Measurements from ENCODE around the gene XYLB.

Gene XYLB

GRCh38 chr3:38337703-38338102 is 8.9 kb upstream of the XYLB start:
- Mint-ChIP-seq H3K27me3 (ENCODE audit: low read depth) (peaks cover 29% of the 10 kb centered on the region), H3K36me3 (ENCODE audit: low read depth) (no peaks in the 10 kb centered on the region), H3K4me1 (ENCODE audit: low read depth) (no peaks in the 10 kb centered on the region), H3K9me3 (no peaks in the 10 kb centered on the region), H3K27ac (no peak overlapping the region), H3K4me3 (no peak overlapping the region)

DNA sequence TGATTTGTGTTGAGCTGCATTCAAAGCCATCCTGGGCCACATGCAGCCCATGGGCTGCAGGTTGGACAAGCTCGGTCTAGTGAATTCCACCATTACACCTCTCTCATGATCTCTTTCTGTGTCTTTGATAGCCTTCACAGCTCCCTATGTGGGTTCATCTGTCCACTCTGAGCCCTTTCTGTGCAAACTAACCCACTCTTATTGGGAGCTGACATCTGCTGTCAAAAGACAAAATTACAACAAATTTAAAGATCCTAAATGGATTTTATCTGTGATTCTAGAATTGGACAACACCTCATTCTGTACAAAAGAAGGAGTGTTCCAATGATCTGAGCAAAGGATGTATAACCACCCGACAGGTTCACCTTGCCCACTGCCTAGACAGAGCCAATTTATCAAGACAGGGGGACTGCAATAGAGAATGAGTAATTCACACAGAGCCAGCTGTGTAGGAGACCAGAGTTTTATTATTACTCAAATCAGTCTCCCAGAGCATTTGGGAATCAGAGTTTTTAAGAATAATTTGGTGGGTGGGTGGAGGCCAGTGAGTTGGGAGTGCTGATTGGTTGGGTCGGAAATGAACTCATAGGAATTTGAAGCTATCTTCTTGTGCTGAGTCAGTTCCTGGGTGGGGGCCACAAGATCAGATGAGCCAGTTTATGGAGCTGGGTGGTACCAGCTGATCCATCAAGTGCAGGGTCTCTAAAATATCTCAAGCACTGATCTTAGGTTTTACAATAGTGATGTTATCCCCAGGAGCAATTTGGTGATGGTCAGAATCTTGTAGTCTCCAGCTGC is 2.6 kb upstream of the XYLB start:
- no peaks in the 10 kb centered on the region for H3K9me3 Mint-ChIP-seq
- peaks cover 23% of the 10 kb centered on the region for H3K27me3 Mint-ChIP-seq (ENCODE audit: low read depth)
- H3K4me3 Mint-ChIP-seq, result no peak overlapping the region
- no peaks in the 10 kb centered on the region for H3K36me3 Mint-ChIP-seq (ENCODE audit: low read depth)
- H3K27ac Mint-ChIP-seq, result no peak overlapping the region
- H3K4me1 Mint-ChIP-seq (ENCODE audit: low read depth), result peaks cover 5% of the 10 kb centered on the region

GRCh38 chr3:38345879-38346586 is 552 bp upstream of the XYLB start:
- H3K36me3 Mint-ChIP-seq (ENCODE audit: low read depth), result no peaks in the 10 kb centered on the region
- H3K4me3 Mint-ChIP-seq, result peak overlapping the region; percentile 87
- peak overlapping the region; percentile 72 for H3K27ac Mint-ChIP-seq
- H3K9me3 Mint-ChIP-seq, result no peaks in the 10 kb centered on the region
- peaks cover 5% of the 10 kb centered on the region for H3K4me1 Mint-ChIP-seq (ENCODE audit: low read depth)
- peaks cover 10% of the 10 kb centered on the region for H3K27me3 Mint-ChIP-seq (ENCODE audit: low read depth)

DNA sequence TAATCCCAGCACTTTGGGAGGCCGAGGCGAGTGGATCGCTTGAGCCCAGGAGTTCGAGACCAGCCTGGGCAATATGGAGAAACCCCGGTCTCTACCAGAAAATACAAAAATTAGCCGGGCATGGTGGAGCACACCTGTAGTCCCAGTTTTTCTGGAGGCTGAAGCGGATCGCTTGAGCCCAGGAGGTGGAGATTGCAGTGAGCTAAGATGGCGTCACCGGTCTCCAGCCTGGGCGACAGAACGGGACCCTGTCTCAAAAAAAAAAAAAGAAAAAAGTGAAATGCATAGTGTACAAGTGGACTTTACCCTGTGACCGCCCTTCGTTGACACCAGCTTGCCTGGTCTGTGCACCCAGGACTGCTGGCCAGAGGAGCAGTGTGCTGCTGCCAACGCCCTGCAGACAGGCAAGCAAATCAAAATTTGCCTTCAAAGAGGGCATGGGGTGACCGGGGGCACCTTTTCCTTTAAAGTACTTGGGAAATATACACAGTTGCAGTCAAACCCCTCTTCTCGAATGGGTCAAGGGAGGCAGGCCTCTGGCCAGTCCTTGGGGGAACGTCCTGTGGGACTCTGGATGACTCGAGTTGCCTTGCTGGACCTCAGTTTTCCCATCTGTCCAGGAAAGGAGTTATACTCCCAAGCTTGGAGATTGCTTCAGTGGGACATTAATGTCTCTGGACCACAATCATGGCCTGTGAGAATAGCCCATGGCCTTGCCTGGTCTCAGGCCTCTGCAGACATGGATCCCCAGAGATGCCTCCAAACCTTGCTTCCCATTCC is 1.0 kb downstream of the XYLB start:
- Mint-ChIP-seq H3K9me3 (no peaks in the 10 kb centered on the region), H3K27ac (no peak overlapping the region), H3K27me3 (ENCODE audit: low read depth) (peaks cover 10% of the 10 kb centered on the region), H3K36me3 (ENCODE audit: low read depth) (no peaks in the 10 kb centered on the region), H3K4me1 (ENCODE audit: low read depth) (peaks cover 5% of the 10 kb centered on the region), H3K4me3 (peak overlapping the region; percentile 56)

DNA sequence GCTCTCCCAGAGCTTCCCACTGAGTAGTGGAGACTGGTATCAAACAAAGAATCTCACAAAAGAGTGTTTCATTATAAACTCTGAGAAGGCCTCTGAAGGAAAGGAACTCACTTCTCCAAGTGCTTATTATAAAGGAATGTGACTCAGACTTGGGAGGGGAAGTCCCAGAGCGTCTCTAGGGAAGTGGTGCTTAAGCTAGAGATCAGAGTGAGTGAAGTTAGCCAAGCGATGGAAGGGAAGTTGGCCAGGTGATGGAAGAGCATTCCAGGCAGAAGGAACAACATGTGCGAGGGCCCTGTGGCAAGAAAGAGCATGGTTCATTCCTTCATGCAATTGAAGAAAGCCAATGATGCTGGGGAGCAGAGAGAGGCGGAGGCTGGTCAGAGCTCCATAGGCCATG is 2.3 kb downstream of the XYLB start:
- H3K36me3 Mint-ChIP-seq (ENCODE audit: low read depth), result no peaks in the 10 kb centered on the region
- peaks cover 7% of the 10 kb centered on the region for H3K27me3 Mint-ChIP-seq (ENCODE audit: low read depth)
- H3K27ac Mint-ChIP-seq, result no peak overlapping the region
- H3K9me3 Mint-ChIP-seq, result no peaks in the 10 kb centered on the region
- H3K4me3 Mint-ChIP-seq, result no peak overlapping the region
- H3K4me1 Mint-ChIP-seq (ENCODE audit: low read depth), result peaks cover 5% of the 10 kb centered on the region

- H3K27ac Mint-ChIP-seq, result no peak overlapping the region
- no peak overlapping the region for H3K4me3 Mint-ChIP-seq
- peaks cover under 1% of the 10 kb centered on the region for H3K27me3 Mint-ChIP-seq (ENCODE audit: low read depth)
- no peaks in the 10 kb centered on the region for H3K9me3 Mint-ChIP-seq
- H3K4me1 Mint-ChIP-seq (ENCODE audit: low read depth), result peaks cover 6% of the 10 kb centered on the region
- peaks cover 1% of the 10 kb centered on the region for H3K36me3 Mint-ChIP-seq (ENCODE audit: low read depth)
Observed at GRCh38 chr3:38349684-38350359, 3.2 kb downstream of the XYLB start.

DNA sequence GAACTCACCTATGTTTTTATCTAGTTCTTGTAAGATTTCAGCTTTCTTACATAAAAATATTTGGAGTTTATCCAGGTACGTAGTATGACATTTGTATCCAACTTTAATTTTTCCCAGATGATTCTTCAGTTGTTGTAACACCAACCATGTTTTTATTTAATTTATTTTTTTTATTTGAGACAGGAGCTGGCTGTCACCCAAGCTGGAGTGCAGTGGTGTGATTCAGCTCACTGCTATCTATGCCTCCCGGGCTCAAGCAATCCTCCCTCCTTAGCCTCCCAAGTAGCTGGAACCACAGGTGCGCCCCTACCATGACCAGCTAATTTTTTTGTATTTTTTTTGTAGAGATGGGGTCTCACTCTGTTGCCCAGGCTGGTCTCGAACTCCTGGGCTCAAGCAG is 6.6 kb downstream of the XYLB start:
- Mint-ChIP-seq H3K27me3 (ENCODE audit: low read depth) (no peaks in the 10 kb centered on the region), H3K27ac (no peak overlapping the region), H3K9me3 (no peaks in the 10 kb centered on the region), H3K4me3 (no peak overlapping the region), H3K36me3 (ENCODE audit: low read depth) (peaks cover 2% of the 10 kb centered on the region), H3K4me1 (ENCODE audit: low read depth) (peaks cover 8% of the 10 kb centered on the region)

- Mint-ChIP-seq H3K36me3 (ENCODE audit: low read depth) (peaks cover 2% of the 10 kb centered on the region), H3K4me3 (no peak overlapping the region), H3K4me1 (ENCODE audit: low read depth) (peaks cover 5% of the 10 kb centered on the region), H3K27ac (no peak overlapping the region), H3K9me3 (no peaks in the 10 kb centered on the region), H3K27me3 (ENCODE audit: low read depth) (no peaks in the 10 kb centered on the region)
Observed at GRCh38 chr3:38354588-38355330, 8.2 kb downstream of the XYLB start.

DNA sequence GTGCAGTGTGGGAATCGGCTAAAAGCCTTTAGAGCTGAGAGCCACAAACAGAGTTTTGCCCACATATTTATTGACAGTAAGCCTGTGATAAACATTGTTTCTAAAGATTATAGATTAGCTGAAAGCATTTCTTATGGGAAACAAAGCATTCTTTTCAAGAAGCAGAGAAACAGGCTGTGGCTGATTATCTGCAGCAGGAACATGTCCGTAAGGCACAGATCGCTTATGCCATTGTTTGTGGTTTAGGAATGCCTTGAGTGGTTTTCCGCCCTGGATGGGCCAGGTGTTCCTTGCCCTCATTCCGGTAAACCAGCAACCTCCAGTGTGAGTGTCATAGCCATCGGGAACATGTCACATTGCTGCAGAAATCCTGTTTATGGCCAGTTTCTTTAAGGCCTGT is 12.5 kb downstream of the XYLB start:
- Mint-ChIP-seq H3K36me3 (ENCODE audit: low read depth) (peaks cover 10% of the 10 kb centered on the region), H3K27me3 (ENCODE audit: low read depth) (no peaks in the 10 kb centered on the region), H3K4me3 (no peak overlapping the region), H3K4me1 (ENCODE audit: low read depth) (peaks cover 8% of the 10 kb centered on the region), H3K27ac (no peak overlapping the region), H3K9me3 (no peaks in the 10 kb centered on the region)

- Mint-ChIP-seq H3K36me3 (ENCODE audit: low read depth) (peaks cover 10% of the 10 kb centered on the region), H3K27ac (no peak overlapping the region), H3K4me3 (no peak overlapping the region), H3K27me3 (ENCODE audit: low read depth) (no peaks in the 10 kb centered on the region), H3K4me1 (ENCODE audit: low read depth) (peaks cover 11% of the 10 kb centered on the region), H3K9me3 (no peaks in the 10 kb centered on the region)
Observed at GRCh38 chr3:38360345-38360744, 13.8 kb downstream of the XYLB start.

DNA sequence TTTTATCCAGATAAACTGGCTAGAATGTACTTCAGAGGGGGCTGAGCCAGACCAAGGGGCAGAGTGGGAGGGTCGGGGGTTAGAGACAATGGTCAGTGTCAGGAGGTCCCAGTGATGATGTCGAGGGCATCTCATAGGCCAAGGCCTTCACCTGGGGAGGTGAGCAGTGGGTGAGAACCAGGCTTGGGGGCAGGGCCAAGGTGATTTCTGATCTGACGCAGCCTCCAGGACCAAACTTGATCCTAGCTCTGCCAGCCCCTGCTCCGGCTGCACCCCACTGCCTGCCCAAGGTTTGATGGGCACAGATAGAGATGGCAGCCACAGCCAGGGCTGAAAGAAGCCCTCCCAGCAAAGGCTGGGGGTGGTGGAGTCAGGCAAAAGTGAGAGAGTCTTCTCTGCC is 14.9 kb downstream of the XYLB start:
- Mint-ChIP-seq H3K9me3 (no peaks in the 10 kb centered on the region), H3K27me3 (ENCODE audit: low read depth) (no peaks in the 10 kb centered on the region), H3K4me1 (ENCODE audit: low read depth) (peaks cover 11% of the 10 kb centered on the region), H3K27ac (no peak overlapping the region), H3K4me3 (no peak overlapping the region), H3K36me3 (ENCODE audit: low read depth) (peaks cover 13% of the 10 kb centered on the region)

GRCh38 chr3:38362825-38363224 is 16.2 kb downstream of the XYLB start:
- no peak overlapping the region for H3K27ac Mint-ChIP-seq
- peaks cover 11% of the 10 kb centered on the region for H3K4me1 Mint-ChIP-seq (ENCODE audit: low read depth)
- H3K36me3 Mint-ChIP-seq (ENCODE audit: low read depth), result peaks cover 15% of the 10 kb centered on the region
- H3K9me3 Mint-ChIP-seq, result no peaks in the 10 kb centered on the region
- H3K27me3 Mint-ChIP-seq (ENCODE audit: low read depth), result no peaks in the 10 kb centered on the region
- H3K4me3 Mint-ChIP-seq, result no peak overlapping the region

GRCh38 chr3:38364721-38365400 is 18.3 kb downstream of the XYLB start:
- H3K36me3 Mint-ChIP-seq (ENCODE audit: low read depth), result peaks cover 19% of the 10 kb centered on the region
- H3K27me3 Mint-ChIP-seq (ENCODE audit: low read depth), result no peaks in the 10 kb centered on the region
- H3K27ac Mint-ChIP-seq, result no peak overlapping the region
- H3K9me3 Mint-ChIP-seq, result peaks cover 4% of the 10 kb centered on the region
- H3K4me3 Mint-ChIP-seq, result no peak overlapping the region
- peaks cover 13% of the 10 kb centered on the region for H3K4me1 Mint-ChIP-seq (ENCODE audit: low read depth)
